Astrocyte (in vitro differentiated cells and primary cell): Measurements from ENCODE around the gene IFT43. TPM values are rescaled to one million over a fixed set of nuclear protein-coding genes. Genes with fewer than 3 reads are reported as not detected.
A peak's percentile ranks its signal among the peaks of the same experiment; 100 is the strongest.

ENCODE experiments used
- DNase-seq: peaks from one replicate; pipeline ENCODE4 v3.0.0-alpha.2; 2010; ENCODE audit warnings: low read depth
- FAIRE-seq: peaks from 2 replicates; lab custom pipeline; 2011; peaks lifted over from hg19 to GRCh38; lab: Jason Lieb, UNC
- H2AFZ ChIP-seq: 2 replicates; pipeline ENCODE4 v1.6.0; 2012; ENCODE audit warnings: low read depth, low read length, inconsistent platforms
- H3K27ac ChIP-seq: 2 replicates; pipeline ENCODE4 v1.5.1; 2011; ENCODE audit warnings: low read depth, low read length, inconsistent platforms
- H3K27me3 ChIP-seq: 2 replicates; pipeline ENCODE4 v1.6.0; 2011; ENCODE audit warnings: low read length, inconsistent platforms; ENCODE audit not compliant: insufficient read depth
- H3K36me3 ChIP-seq: 2 replicates; pipeline ENCODE4 v1.5.1; 2011; ENCODE audit warnings: low read length, inconsistent platforms; ENCODE audit not compliant: insufficient read depth
- H3K4me1 ChIP-seq: 2 replicates; pipeline ENCODE4 v1.5.1; 2011; ENCODE audit warnings: low read length, inconsistent platforms; ENCODE audit not compliant: insufficient read depth
- H3K4me2 ChIP-seq: 2 replicates; pipeline ENCODE4 v1.6.0; 2012; ENCODE audit warnings: low read length, inconsistent platforms
- H3K4me3 ChIP-seq: 2 replicates; pipeline ENCODE4 v1.5.1; 2011; ENCODE audit warnings: low read depth, mild to moderate bottlenecking, low read length, inconsistent platforms; ENCODE audit not compliant: insufficient read depth
- H3K79me2 ChIP-seq: 2 replicates; pipeline ENCODE4 v1.6.0; 2012; ENCODE audit warnings: mild to moderate bottlenecking, low read length, inconsistent platforms; ENCODE audit not compliant: insufficient read depth
- H3K9ac ChIP-seq: 2 replicates; pipeline ENCODE4 v1.6.0; 2012; ENCODE audit warnings: mild to moderate bottlenecking, low read length, inconsistent platforms
- H3K9me3 ChIP-seq: 2 replicates; pipeline ENCODE4 v1.5.1; 2012; ENCODE audit warnings: low read depth, mild to moderate bottlenecking, low read length, inconsistent platforms; ENCODE audit not compliant: insufficient read depth
- H4K20me1 ChIP-seq: 2 replicates; pipeline ENCODE4 v1.6.0; 2012; ENCODE audit warnings: low read length, inconsistent platforms; ENCODE audit not compliant: insufficient read depth
- H3K27ac Mint-ChIP-seq: one replicate; pipeline ENCODE4 v1.8.0; 2021; ENCODE audit warnings: mild to moderate bottlenecking, mixed read lengths; ENCODE audit not compliant: unreplicated experiment
- H3K27me3 Mint-ChIP-seq: one replicate; pipeline ENCODE4 v1.8.0; 2021; ENCODE audit warnings: low read depth, mixed read lengths; ENCODE audit not compliant: unreplicated experiment
- H3K36me3 Mint-ChIP-seq: one replicate; pipeline ENCODE4 v1.8.0; 2021; ENCODE audit warnings: low read depth, mixed read lengths; ENCODE audit not compliant: unreplicated experiment
- H3K4me1 Mint-ChIP-seq: one replicate; pipeline ENCODE4 v1.8.0; 2021; ENCODE audit warnings: low read depth, mixed read lengths; ENCODE audit not compliant: unreplicated experiment
- H3K4me3 Mint-ChIP-seq: one replicate; pipeline ENCODE4 v1.8.0; 2021; ENCODE audit warnings: mild to moderate bottlenecking, moderate library complexity, mixed read lengths; ENCODE audit not compliant: unreplicated experiment
- H3K9me3 Mint-ChIP-seq: one replicate; pipeline ENCODE4 v1.8.0; 2021; ENCODE audit warnings: mild to moderate bottlenecking, mixed read lengths; ENCODE audit not compliant: unreplicated experiment
- EZH2 ChIP-seq: IDR thresholded peaks from 2 replicates; pipeline ENCODE4 v1.6.1; 2012; ENCODE audit warnings: mild to moderate bottlenecking, low read length, inconsistent platforms; ENCODE audit not compliant: insufficient read depth
- total RNA-seq: library from RNA; stranded (reverse); gene quantifications from 2 replicates; pipeline ENCODE4 v1.2.1, GENCODE V29; 2021
- TF ChIP-seq, protein P1 (sequence below): IDR thresholded peaks from 2 replicates; pipeline ENCODE4 v1.5.1; 2011; ENCODE audit warnings: low read depth, mild to moderate bottlenecking, inconsistent platforms, low read length, moderate library complexity; ENCODE audit not compliant: insufficient read depth

The IFT43 gene
- total RNA-seq, 1 donor from 2014 or later = 29.4 TPM

DNA sequence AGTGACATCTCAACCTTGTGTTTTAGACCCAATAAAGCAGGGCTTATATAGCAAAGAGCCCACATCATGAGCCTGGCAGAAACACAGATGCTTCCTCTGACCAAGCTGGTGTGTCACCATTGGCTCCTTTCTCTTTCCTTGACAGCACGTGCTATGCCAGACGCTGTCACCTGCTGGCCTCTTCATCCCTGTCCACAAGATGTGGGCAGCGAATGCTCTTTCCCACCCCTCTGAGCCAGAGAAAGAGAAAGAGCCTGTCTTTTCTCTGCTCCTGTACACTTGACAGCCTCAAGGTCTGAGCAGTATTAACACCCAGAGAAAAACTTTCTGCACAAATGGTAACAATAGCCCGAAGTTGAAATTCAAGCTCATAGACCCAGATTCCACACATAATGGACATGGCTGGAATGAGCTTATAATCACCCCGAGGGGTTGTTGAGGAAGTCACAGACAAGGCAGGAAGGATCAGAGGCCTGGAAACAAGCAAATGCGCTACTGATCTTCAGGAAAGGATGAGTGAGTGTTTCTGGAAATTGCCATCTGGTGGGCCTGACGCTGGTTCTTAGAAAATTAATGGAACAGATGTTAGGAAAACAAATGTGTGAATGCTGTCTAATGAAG lies 12.7 kb upstream of the IFT43 start:
- Mint-ChIP-seq H3K4me1 (peaks cover 16% of the 10 kb centered on the region), H3K27ac (no peak overlapping the region), H3K4me3 (no peak overlapping the region), H3K27me3 (no peaks in the 10 kb centered on the region), H3K36me3 (peaks cover 17% of the 10 kb centered on the region), H3K9me3 (no peaks in the 10 kb centered on the region)
- Histone ChIP-seq H3K27me3 (no peaks in the 10 kb centered on the region), H4K20me1 (no peaks in the 10 kb centered on the region), H3K4me1 (no peaks in the 10 kb centered on the region), H3K9me3 (no peaks in the 10 kb centered on the region), H3K4me3 (no peak overlapping the region), H3K36me3 (no peaks in the 10 kb centered on the region), H3K9ac (no peak overlapping the region), H3K4me2 (no peak overlapping the region), H3K79me2 (no peaks in the 10 kb centered on the region), H2AFZ (no peak overlapping the region), H3K27ac (no peak overlapping the region)
- DNase-seq (no peak), FAIRE-seq (no peak)
- TF ChIP-seq, protein P1, sequence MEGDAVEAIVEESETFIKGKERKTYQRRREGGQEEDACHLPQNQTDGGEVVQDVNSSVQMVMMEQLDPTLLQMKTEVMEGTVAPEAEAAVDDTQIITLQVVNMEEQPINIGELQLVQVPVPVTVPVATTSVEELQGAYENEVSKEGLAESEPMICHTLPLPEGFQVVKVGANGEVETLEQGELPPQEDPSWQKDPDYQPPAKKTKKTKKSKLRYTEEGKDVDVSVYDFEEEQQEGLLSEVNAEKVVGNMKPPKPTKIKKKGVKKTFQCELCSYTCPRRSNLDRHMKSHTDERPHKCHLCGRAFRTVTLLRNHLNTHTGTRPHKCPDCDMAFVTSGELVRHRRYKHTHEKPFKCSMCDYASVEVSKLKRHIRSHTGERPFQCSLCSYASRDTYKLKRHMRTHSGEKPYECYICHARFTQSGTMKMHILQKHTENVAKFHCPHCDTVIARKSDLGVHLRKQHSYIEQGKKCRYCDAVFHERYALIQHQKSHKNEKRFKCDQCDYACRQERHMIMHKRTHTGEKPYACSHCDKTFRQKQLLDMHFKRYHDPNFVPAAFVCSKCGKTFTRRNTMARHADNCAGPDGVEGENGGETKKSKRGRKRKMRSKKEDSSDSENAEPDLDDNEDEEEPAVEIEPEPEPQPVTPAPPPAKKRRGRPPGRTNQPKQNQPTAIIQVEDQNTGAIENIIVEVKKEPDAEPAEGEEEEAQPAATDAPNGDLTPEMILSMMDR = no peak
- no peak for TF ChIP-seq EZH2

DNA sequence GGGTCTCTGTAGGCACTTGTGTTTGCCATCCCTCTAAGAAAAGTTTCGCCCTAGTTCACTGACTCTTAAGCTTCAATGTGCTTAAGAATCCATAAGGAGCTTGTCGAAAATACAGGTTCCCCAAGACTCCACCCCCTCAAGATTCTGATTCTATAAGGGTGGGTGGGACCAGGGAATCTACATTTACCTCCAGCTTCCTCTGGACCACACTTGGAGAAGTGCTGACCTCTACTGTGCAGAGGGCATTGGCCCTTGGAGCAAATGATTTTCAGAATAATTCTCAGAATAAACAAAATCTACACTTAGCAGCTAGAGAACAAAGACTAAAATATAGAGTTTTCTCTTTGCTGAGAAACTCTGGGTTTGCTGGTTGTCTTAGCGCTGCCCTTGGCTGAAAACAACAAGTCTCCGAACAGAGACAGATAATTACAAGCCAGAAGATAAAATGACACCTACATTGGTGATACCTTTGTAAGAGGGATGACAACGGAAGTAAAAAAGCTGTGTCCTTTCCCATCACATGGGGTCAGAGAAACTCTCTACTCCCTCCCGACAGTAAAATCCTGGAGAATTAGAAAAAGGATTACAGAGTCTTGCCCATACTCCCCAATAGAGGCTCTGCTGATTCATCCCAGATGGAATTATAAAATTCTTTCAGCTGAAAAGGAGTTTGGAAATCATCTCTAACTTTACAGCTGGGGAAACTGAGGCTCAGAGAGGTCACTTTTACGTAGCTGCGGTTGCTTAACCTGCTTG lies 8.6 kb upstream of the IFT43 start:
- no peak for DNase-seq
- Histone ChIP-seq H3K9me3 (no peaks in the 10 kb centered on the region), H3K79me2 (peaks cover 14% of the 10 kb centered on the region), H3K4me2 (no peak overlapping the region), H3K27me3 (no peaks in the 10 kb centered on the region), H3K4me1 (peaks cover 23% of the 10 kb centered on the region), H3K4me3 (no peak overlapping the region), H4K20me1 (no peaks in the 10 kb centered on the region), H3K27ac (no peak overlapping the region), H3K36me3 (no peaks in the 10 kb centered on the region), H2AFZ (no peak overlapping the region), H3K9ac (no peak overlapping the region)
- H3K4me1 Mint-ChIP-seq = peaks cover 39% of the 10 kb centered on the region
- H3K9me3 Mint-ChIP-seq = no peaks in the 10 kb centered on the region
- peaks cover 8% of the 10 kb centered on the region for H3K36me3 Mint-ChIP-seq
- TF ChIP-seq, protein P1 = no peak
- TF ChIP-seq EZH2 = no peak
- no peaks in the 10 kb centered on the region for H3K27me3 Mint-ChIP-seq
- H3K27ac Mint-ChIP-seq = no peak overlapping the region
- no peak for FAIRE-seq
- H3K4me3 Mint-ChIP-seq = no peak overlapping the region

DNA sequence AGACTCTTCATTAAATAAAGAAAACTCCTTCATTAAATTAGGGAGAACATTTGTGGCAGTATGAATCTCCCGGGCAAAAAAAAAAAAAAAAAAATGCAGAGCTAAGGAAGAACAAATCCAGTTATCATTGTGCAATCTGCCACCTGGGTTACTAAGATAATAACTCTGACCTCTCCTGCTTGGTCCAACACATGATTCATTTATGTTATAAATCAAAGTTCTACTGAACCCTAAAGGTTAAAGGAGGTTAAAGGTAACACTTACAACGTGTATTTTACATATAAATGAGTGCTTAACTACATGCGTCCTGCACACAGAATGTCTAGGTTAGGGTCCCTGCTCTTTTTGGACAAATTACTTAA lies 8.0 kb upstream of the IFT43 start:
- no peak for FAIRE-seq
- Histone ChIP-seq H3K27me3 (no peaks in the 10 kb centered on the region), H3K36me3 (no peaks in the 10 kb centered on the region), H2AFZ (no peak overlapping the region), H3K27ac (no peak overlapping the region), H3K9ac (no peak overlapping the region), H4K20me1 (no peaks in the 10 kb centered on the region), H3K79me2 (peaks cover 14% of the 10 kb centered on the region), H3K4me2 (no peak overlapping the region), H3K4me3 (no peak overlapping the region), H3K9me3 (no peaks in the 10 kb centered on the region), H3K4me1 (peaks cover 23% of the 10 kb centered on the region)
- Mint-ChIP-seq H3K27ac (no peak overlapping the region), H3K9me3 (no peaks in the 10 kb centered on the region), H3K4me1 (peaks cover 39% of the 10 kb centered on the region), H3K27me3 (no peaks in the 10 kb centered on the region), H3K4me3 (peak overlapping the region; percentile 3), H3K36me3 (peaks cover 8% of the 10 kb centered on the region)
- DNase-seq = no peak
- TF ChIP-seq, protein P1 = no peak
- no peak for TF ChIP-seq EZH2
